C4-2B (cell line): Measurements from ENCODE around the gene DNAJB8.

Experiments
- ZFX ChIP-seq: fragments of 450-650 bp; IDR thresholded peaks from 2 replicates; pipeline ENCODE4 v1.6.1; 2017
- TF ChIP-seq, protein P1 (sequence below): fragments of 450-650 bp; conservative IDR thresholded peaks from 2 replicates; pipeline ENCODE4 v1.5.1; 2017; ENCODE audit warnings: mild to moderate bottlenecking

- TF ChIP-seq, protein P1, sequence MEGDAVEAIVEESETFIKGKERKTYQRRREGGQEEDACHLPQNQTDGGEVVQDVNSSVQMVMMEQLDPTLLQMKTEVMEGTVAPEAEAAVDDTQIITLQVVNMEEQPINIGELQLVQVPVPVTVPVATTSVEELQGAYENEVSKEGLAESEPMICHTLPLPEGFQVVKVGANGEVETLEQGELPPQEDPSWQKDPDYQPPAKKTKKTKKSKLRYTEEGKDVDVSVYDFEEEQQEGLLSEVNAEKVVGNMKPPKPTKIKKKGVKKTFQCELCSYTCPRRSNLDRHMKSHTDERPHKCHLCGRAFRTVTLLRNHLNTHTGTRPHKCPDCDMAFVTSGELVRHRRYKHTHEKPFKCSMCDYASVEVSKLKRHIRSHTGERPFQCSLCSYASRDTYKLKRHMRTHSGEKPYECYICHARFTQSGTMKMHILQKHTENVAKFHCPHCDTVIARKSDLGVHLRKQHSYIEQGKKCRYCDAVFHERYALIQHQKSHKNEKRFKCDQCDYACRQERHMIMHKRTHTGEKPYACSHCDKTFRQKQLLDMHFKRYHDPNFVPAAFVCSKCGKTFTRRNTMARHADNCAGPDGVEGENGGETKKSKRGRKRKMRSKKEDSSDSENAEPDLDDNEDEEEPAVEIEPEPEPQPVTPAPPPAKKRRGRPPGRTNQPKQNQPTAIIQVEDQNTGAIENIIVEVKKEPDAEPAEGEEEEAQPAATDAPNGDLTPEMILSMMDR = no peak
- TF ChIP-seq ZFX = no peak
Measured at GRCh38 chr3:128473737-128474136, 7.0 kb upstream of the DNAJB8 start.
